Spleen (tissue), 11 donors: ENCODE data around the gene SHOC2. TPM values are rescaled to one million over a fixed set of nuclear protein-coding genes. Genes with fewer than 3 reads are reported as not detected.

Experiments
- DNase-seq: peaks from one replicate; pipeline ENCODE4 v3.0.0-alpha.2; 2020
- H3K27ac ChIP-seq, 8 donors: fragments of 200-600 bp; sonication (generic) in 7 of 8; 1 replicate in 4 of 8; 2 replicates in 4 of 8; pipeline versions ENCODE4 v1.5.0 to v1.8.0; 2016 to 2021; ENCODE audit warnings: inconsistent platforms in 4 of 8, mild to moderate bottlenecking in 4 of 8, moderate library complexity in 1 of 8
- H3K27me3 ChIP-seq, 7 donors: fragments of 200-600 bp; sonication (generic) in 6 of 7; replicated peaks in 1 of 7; 1 replicate in 4 of 7; 2 replicates in 3 of 7; pipeline versions ENCODE4 v1.5.0 to v1.8.0; 2016 to 2021; ENCODE audit warnings: inconsistent platforms in 3 of 7, mild to moderate bottlenecking in 1 of 7
- H3K36me3 ChIP-seq, 6 donors: fragments of 200-600 bp; sonication (generic) in 5 of 6; 1 replicate in 4 of 6; 2 replicates in 2 of 6; pipeline versions ENCODE4 v1.5.0 to v1.8.0; 2016 to 2021; ENCODE audit warnings: inconsistent platforms in 2 of 6
- H3K4me1 ChIP-seq, 6 donors: fragments of 200-600 bp; sonication (generic) in 5 of 6; 1 replicate in 3 of 6; 2 replicates in 3 of 6; pipeline versions ENCODE4 v1.5.0 to v1.8.0; 2016 to 2021; ENCODE audit warnings: inconsistent platforms in 3 of 6
- H3K4me3 ChIP-seq, 8 donors: fragments of 200-600 bp; sonication (generic) in 7 of 8; 1 replicate in 4 of 8; 2 replicates in 4 of 8; pipeline versions ENCODE4 v1.5.0 to v1.8.0; 2016 to 2021; ENCODE audit warnings: inconsistent platforms in 4 of 8, mild to moderate bottlenecking in 4 of 8, moderate library complexity in 2 of 8
- H3K9me3 ChIP-seq, 8 donors: fragments of 200-600 bp; sonication (generic) in 7 of 8; 1 replicate in 4 of 8; 2 replicates in 4 of 8; pipeline versions ENCODE4 v1.5.0 to v1.8.0; 2016 to 2021; ENCODE audit warnings: inconsistent platforms in 4 of 8
- CTCF ChIP-seq, 11 experiments: fragments of 200-600 bp in 7 of 11; fragments of 450-650 bp in 4 of 11; sonication (generic) in 4 of 11; IDR thresholded peaks in 8 of 11; conservative IDR thresholded peaks in 3 of 11; 1 replicate in 7 of 11; 2 replicates in 4 of 11; pipeline versions ENCODE4 v1.4.0 to v1.8.0; 2016 to 2021; ENCODE audit warnings: antibody characterized with exemption in 11 of 11, inconsistent platforms in 4 of 11, mild to moderate bottlenecking in 1 of 11
- POLR2A ChIP-seq, 3 donors: fragments of 450-650 bp; IDR thresholded peaks; one replicate each; pipeline ENCODE4 v1.5.1; 2017; ENCODE audit warnings: antibody characterized with exemption in 3 of 3, mild to moderate bottlenecking in 1 of 3
- POLR2AphosphoS5 ChIP-seq, 3 donors: sonication (generic); formaldehyde crosslinking; IDR thresholded peaks; one replicate each; pipeline ENCODE4 v1.5.1; 2017; ENCODE audit warnings: antibody characterized with exemption in 3 of 3
- WGBS, 5 donors: extraction: QIAGEN DNeasy Blood & Tissue Kit in 3 of 5; methylation state at CpG; one replicate each; pipeline versions ENCODE4 v1.1.5 to v1.1.7; 2013 to 2018; 5-methylcytosine and 5-hydroxymethylcytosine counted together
- intact Hi-C: fragments of 100-400 bp; cut with DNase I; formaldehyde crosslinking; loops from one replicate; pipeline ENCODE4 v1.15.0; 2023; ENCODE audit warnings: low total_unique reads
- polyA plus RNA-seq, 3 donors: library from polyadenylated mRNA; stranded (reverse); fragments of 200-250 nt; gene quantifications; one replicate each; pipeline ENCODE4 v1.2.1, GENCODE V29; 2013
- total RNA-seq, 7 donors: library from RNA; depleted of rRNA in 3 of 7; stranded (reverse); fragments of >200 nt in 3 of 7; fragmentation: NEBNext Ultra II Directional in 4 of 7; extraction: Animal tissue kit (Norgen Biotek cat#: 25700) in 4 of 7; gene quantifications; one replicate each; pipeline versions ENCODE4 v1.1.0 to v1.2.1, GENCODE V29; 2016 to 2021
- donor health status: healthy with polysubstance abuse.
- donor health status: DM: no; HTN: no; CAD: no; lungs with moderate emphysema.
- donor health status: DM: no; HTN: no; CAD: no.
- donor health status: Bipolar disorder and iron deficiency.
- donor health status: healthy.
- donor health status: DM: no; HTN: no; CAD: no.
- donor health status: DM: yes; HTN: yes; CAD: no.

Gene SHOC2
- total and polyA plus RNA-seq, 10 donors: 17.6 to 80.4 (median 64.6) TPM

DNA sequence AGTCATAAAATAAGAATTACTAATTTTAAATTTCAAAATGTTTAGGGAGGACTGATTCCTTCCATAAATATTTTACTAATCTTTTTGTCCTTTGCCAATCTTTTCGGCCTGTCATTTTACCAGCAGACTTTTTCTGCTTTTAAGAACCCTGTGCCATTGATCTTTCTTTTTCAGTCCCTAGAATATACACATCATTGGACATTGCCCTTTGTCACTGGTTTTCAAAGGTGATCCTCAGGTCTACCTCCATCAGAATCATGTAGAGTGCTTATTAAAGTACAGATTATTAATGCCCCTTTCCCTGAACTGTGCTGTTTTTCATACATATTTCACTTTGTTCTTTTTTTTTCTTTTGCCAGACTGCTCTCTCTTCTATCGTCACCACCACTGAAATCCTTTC is 43.8 kb downstream of the SHOC2 start:
- H3K27me3 ChIP-seq: no peaks in the 10 kb centered on the region
- peaks cover 5 to 95% (median 39%) of the 10 kb centered on the region in 6 donors for H3K4me1 ChIP-seq
- no peak overlapping the region for H3K4me3 ChIP-seq
- no peak overlapping the region for H3K27ac ChIP-seq
- no peak for DNase-seq
- H3K9me3 ChIP-seq: no peaks in the 10 kb centered on the region
- intact Hi-C loops: no loop called here
- peaks cover 0 to 16% (median 4%) of the 10 kb centered on the region in 6 donors for H3K36me3 ChIP-seq
- no peak for TF ChIP-seq CTCF (IDR thresholded peaks at IDR 0.05 in 8 of 11, conservative IDR thresholded peaks at IDR 0.05 in 3 of 11)
- no peak for TF ChIP-seq POLR2A (IDR thresholded peaks at IDR 0.05)
- no peak for TF ChIP-seq POLR2AphosphoS5 (IDR thresholded peaks at IDR 0.05)
- 84 to 99% (median 94%) methylated on average over 2 of the region's 2 CpGs for WGBS, 5 donors

DNA sequence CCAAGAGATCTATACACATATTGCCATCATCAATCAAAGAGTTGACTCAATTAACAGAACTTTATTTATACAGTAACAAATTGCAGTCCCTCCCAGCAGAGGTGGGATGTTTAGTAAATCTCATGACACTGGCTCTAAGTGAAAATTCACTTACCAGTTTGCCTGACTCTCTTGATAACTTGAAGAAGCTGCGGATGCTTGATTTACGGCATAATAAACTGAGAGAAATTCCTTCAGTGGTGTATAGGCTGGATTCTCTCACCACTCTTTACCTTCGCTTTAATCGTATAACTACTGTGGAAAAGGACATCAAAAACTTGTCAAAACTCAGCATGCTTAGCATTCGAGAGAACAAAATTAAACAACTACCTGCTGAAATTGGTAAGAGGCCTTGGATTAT is 45.3 kb downstream of the SHOC2 start:
- peaks cover 5 to 92% (median 42%) of the 10 kb centered on the region in 6 donors for H3K4me1 ChIP-seq
- 95 to 100% (median 95%) methylated on average over 5 of the region's 5 CpGs for WGBS, 5 donors
- intact Hi-C loops: no loop called here
- DNase-seq: no peak
- no peak overlapping the region for H3K27ac ChIP-seq
- peaks cover 0 to 16% (median 4%) of the 10 kb centered on the region in 6 donors for H3K36me3 ChIP-seq
- H3K27me3 ChIP-seq: no peaks in the 10 kb centered on the region
- H3K9me3 ChIP-seq: no peaks in the 10 kb centered on the region
- no peak for TF ChIP-seq POLR2AphosphoS5 (IDR thresholded peaks at IDR 0.05)
- no peak for TF ChIP-seq POLR2A (IDR thresholded peaks at IDR 0.05)
- TF ChIP-seq CTCF (IDR thresholded peaks at IDR 0.05 in 8 of 11, conservative IDR thresholded peaks at IDR 0.05 in 3 of 11): no peak
- H3K4me3 ChIP-seq: no peak overlapping the region

GRCh38 chr10:110965216-110965615 is 45.8 kb downstream of the SHOC2 start:
- Histone ChIP-seq H3K4me3 (no peak overlapping the region), H3K27ac (no peak overlapping the region), H3K4me1 (peaks cover 5 to 90% (median 42%) of the 10 kb centered on the region in 6 donors), H3K9me3 (no peaks in the 10 kb centered on the region), H3K27me3 (no peaks in the 10 kb centered on the region), H3K36me3 (peaks cover 0 to 16% (median 4%) of the 10 kb centered on the region in 6 donors)
- intact Hi-C loops: no loop called here
- no peak for DNase-seq
- no peak for TF ChIP-seq POLR2AphosphoS5 (IDR thresholded peaks at IDR 0.05)
- TF ChIP-seq CTCF (IDR thresholded peaks at IDR 0.05 in 8 of 11, conservative IDR thresholded peaks at IDR 0.05 in 3 of 11): no peak
- no peak for TF ChIP-seq POLR2A (IDR thresholded peaks at IDR 0.05)

DNA sequence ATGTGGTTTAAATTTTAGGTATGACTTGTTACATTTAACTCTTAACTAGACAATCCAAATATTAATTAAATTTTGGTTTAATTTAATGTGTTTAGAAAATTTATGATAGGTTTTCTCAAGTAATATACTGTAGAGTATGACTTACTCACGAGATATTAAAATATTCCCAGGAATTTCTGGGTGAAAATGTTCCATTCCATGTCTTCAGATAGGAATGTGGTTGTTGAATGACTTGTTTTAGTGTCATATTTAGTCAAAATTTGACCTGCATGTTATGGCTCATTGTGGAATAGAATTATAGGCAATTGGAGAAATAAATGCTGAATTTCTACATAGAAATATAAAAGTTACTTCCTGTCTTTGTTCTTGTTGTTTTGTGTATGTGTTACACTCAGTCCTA is 46.7 kb downstream of the SHOC2 start:
- Histone ChIP-seq H3K27me3 (no peaks in the 10 kb centered on the region), H3K4me1 (peaks cover 5 to 90% (median 41%) of the 10 kb centered on the region in 6 donors), H3K4me3 (no peak overlapping the region), H3K36me3 (peaks cover 0 to 16% (median 4%) of the 10 kb centered on the region in 6 donors), H3K9me3 (no peaks in the 10 kb centered on the region), H3K27ac (no peak overlapping the region)
- no peak for DNase-seq
- TF ChIP-seq POLR2AphosphoS5 (IDR thresholded peaks at IDR 0.05) (no peak), POLR2A (IDR thresholded peaks at IDR 0.05) (no peak), CTCF (IDR thresholded peaks at IDR 0.05 in 8 of 11, conservative IDR thresholded peaks at IDR 0.05 in 3 of 11) (no peak)
- 86 to 96% (median 93%) methylated on average over 1 of the region's 1 CpG for WGBS, 5 donors
- intact Hi-C loops: no loop called here
